ENCODE data around the gene CDKN2A. TPM values are rescaled to one million over a fixed set of nuclear protein-coding genes. Genes with fewer than 3 reads are reported as not detected.

CDKN2A gene
- total and polyA plus RNA-seq, 9 of the 15 experiments (the other 6 are each of a cell fraction or from before 2014, with no cell fraction given), result not detected

DNA sequence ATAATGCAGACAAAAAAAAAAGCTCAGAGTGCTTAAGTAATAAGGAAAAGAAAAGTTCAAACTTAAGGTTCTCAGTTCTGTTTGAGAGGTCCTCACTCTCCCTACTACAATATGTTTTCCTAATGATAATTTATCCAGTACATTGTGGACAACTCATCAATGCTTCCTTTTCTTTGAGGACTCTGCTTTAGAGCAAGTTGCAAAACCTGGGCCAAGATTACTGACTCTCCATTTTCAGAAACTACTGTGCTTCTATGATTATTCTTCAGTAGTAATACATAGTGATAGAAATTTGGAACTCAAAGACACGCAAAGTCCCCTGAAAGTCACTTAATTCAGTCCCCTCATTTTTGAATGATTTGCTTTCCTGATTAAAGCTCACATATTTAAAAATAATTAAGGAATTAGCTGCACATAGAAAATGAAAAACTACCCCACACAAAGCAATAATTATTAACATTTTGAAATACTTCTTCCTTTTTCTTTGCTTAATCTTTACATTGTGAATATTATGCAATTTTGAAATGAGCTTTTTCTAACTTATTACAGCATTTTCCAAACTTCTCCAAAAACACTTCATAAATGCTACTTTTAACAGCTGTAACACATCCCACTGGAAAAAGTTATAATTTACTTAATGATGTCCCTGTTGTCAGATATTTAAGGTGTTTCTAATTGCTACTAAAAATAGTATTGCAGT, 11.2 kb downstream of the CDKN2A start (continued):
- TF ChIP-seq, protein P1, sequence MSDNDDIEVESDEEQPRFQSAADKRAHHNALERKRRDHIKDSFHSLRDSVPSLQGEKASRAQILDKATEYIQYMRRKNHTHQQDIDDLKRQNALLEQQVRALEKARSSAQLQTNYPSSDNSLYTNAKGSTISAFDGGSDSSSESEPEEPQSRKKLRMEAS (CRISPR knock-in tag; IDR thresholded peaks at IDR 0.05), result no peak
- TF ChIP-seq NFIC (IDR thresholded peaks at IDR 0.05), result no peak
- no peak for TF ChIP-seq NR3C1 (CRISPR knock-in tag; IDR thresholded peaks at IDR 0.05)
- no peak for TF ChIP-seq CBFB (CRISPR knock-in tag; IDR thresholded peaks at IDR 0.05)
- no peak for TF ChIP-seq FOXA1 (IDR thresholded peaks at IDR 0.05; ENCODE audit: borderline replicate concordance)
- TF ChIP-seq ZBTB5 (IDR thresholded peaks at IDR 0.05), result no peak

DNA sequence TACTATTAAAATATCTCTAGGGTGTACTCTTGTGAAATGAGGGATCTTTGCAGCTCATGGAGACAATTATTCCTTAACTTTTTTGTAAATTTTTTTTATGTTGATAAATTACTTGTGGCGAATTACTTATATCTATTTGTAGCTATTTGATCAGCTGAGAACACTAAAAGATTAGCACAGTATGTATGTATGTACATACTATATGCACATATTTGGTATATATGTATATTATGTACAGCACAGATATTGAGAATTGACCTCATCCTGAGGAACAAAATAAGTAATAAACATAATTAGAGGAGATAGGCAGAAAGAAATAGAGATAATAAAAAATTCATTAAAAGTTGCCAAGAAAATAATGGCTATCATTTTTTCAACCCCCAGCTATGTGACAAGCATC, 11.8 kb downstream of the CDKN2A start:
- no peaks in the 10 kb centered on the region for H3K27me3 ChIP-seq (ENCODE audit: control insufficient read depth in 2 of 2, insufficient read depth in 2 of 2, low read length in 2 of 2)
- POLR2A ChIA-PET, result no interaction called here
- TF ChIP-seq SLC30A9 (CRISPR knock-in tag; IDR thresholded peaks at IDR 0.05), result no peak
- TF ChIP-seq ZFP1 (CRISPR knock-in tag; IDR thresholded peaks at IDR 0.05), result no peak
- TF ChIP-seq TAL1 (IDR thresholded peaks at IDR 0.05), result no peak
- TF ChIP-seq FOXA3 (CRISPR knock-in tag; conservative IDR thresholded peaks at IDR 0.05 in 1 of 2, IDR thresholded peaks at IDR 0.05 in 1 of 2), result no peak
- TF ChIP-seq, protein P2, sequence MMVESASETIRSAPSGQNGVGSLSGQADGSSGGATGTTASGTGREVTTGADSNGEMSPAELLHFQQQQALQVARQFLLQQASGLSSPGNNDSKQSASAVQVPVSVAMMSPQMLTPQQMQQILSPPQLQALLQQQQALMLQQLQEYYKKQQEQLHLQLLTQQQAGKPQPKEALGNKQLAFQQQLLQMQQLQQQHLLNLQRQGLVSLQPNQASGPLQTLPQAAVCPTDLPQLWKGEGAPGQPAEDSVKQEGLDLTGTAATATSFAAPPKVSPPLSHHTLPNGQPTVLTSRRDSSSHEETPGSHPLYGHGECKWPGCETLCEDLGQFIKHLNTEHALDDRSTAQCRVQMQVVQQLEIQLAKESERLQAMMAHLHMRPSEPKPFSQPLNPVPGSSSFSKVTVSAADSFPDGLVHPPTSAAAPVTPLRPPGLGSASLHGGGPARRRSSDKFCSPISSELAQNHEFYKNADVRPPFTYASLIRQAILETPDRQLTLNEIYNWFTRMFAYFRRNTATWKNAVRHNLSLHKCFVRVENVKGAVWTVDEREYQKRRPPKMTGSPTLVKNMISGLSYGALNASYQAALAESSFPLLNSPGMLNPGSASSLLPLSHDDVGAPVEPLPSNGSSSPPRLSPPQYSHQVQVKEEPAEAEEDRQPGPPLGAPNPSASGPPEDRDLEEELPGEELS (CRISPR knock-in tag; IDR thresholded peaks at IDR 0.05; ENCODE audit: borderline replicate concordance), result no peak
- TF ChIP-seq MCM5 (IDR thresholded peaks at IDR 0.05; ENCODE audit: low read depth), result no peak

More for the DNA sequence above, 11.8 kb downstream of the CDKN2A start:
- Histone ChIP-seq H3K27ac (ENCODE audit: extremely low read depth, low read depth, low read length) (no peak overlapping the region), H4K20me1 (replicated peaks; ENCODE audit: control insufficient read depth, insufficient read depth, low read length) (no peaks in the 10 kb centered on the region), H2AFZ (ENCODE audit: low read depth, low read length) (no peak overlapping the region), H3K79me2 (ENCODE audit: control insufficient read depth, insufficient read depth, low read length) (no peaks in the 10 kb centered on the region), H3K9me3 (replicated peaks; ENCODE audit: control insufficient read depth, insufficient read depth, low read depth, low read length) (no peaks in the 10 kb centered on the region), H3K4me3 (no peak overlapping the region), H3K9ac (ENCODE audit: insufficient read depth in 1 of 2, low read depth in 2 of 2, low read length in 2 of 2) (no peak overlapping the region), H3K4me2 (ENCODE audit: insufficient read depth, low read length) (no peak overlapping the region), H3K36me3 (ENCODE audit: control insufficient read depth, insufficient read depth, low read length) (no peaks in the 10 kb centered on the region), H3K9me1 (ENCODE audit: control insufficient read depth, insufficient read depth, low read length) (no peaks in the 10 kb centered on the region), H3K4me1 (replicated peaks in 1 of 2; ENCODE audit: control insufficient read depth in 2 of 2, insufficient read depth in 2 of 2, low read length in 2 of 2) (no peaks in the 10 kb centered on the region)
- in situ Hi-C loops (cut with MboI) (no loop called here), intact Hi-C loops (cut with micrococcal nuclease) (no loop called here)
- FAIRE-seq, result no peak
- ATAC-seq, result no peak
- WGBS (ENCODE audit: insufficient coverage, low coverage, missing lambda C conversion rate), result no CpG with 5 or more reads among the region's 1 CpG
- BruUV-seq (replicated peaks), result no TSS peak
- no peak for DNase-seq (ENCODE audit: extremely low read depth in 1 of 4, low spot score in 3 of 4)
- CTCF ChIA-PET (ENCODE audit: low intra/inter-chr PET ratio), result no interaction called here

All from K562 (cell line).